ENCODE data around the gene SSC5D.
A peak's percentile ranks its signal among the peaks of the same experiment; 100 is the strongest.
"Not testable (repeated sequence)": the region's sequence is repeated elsewhere in the genome, so short reads cannot be mapped to it uniquely, and the experiment has no call there.

Gene SSC5D

DNA sequence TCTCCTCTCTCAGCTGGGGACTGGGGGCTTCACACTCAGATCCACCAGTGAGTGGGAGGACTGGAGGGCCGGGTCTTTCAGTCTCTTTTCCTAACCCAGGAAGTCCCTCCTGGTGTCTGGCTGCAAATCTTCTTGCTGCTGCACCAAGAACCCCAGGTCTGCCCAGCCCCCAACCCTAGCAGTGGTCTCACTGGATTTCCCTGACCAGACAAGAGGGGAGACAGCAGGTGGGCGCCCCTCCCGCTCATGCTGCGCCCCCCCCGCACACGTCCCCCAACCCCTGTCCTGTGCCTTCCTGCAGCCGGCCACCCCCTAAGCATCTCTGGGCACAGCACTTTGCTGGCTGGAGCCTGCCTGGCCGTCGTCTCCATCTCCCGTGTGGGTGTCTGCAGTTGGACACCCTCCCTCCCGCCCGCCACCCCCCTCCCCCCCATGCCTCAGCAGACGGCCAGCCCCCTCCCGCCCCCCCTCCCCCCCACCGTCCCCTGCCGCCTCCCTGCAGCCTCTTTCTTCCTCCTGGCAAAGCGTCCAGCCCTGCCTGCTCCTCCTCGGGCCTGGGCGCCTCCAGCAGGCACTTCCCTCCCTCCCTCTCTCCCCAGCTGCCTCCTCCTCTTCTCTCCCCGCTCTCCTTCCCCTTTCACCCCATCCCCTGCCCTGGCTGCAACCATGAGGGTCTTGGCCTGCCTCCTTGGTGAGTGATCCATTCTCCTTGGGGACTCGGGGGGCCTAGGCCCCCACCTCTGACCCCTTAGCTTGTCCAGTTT lies at the start of gene SSC5D:
Gene SSC5D, plus strand, starts transcription at position 513 of the 764 bp plus-strand sequence. Its CDS starts 154 bp downstream, at position 667.
- no peak for DNase-seq

DNA sequence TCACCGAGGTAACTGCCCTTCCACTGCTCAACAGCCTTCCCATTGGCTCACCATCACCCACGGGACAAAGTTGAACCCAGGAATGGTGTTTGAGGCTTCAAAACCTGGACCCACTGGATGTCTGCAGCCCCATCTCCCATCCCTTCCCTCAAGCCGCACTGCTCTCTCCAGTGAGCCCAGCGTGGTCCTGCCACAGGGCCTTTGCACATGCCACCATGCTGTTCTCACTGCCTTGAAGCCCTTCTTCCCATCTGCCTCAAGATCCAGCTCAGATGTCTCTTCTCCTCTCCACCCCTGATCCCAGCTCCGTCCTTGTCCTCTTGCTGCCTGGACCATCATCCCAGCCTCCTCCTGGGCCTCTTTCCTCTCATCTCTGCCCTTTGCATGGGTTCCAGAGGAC lies 49.2 kb upstream of the SSC5D start:
- DNase-seq: no peak

DNA sequence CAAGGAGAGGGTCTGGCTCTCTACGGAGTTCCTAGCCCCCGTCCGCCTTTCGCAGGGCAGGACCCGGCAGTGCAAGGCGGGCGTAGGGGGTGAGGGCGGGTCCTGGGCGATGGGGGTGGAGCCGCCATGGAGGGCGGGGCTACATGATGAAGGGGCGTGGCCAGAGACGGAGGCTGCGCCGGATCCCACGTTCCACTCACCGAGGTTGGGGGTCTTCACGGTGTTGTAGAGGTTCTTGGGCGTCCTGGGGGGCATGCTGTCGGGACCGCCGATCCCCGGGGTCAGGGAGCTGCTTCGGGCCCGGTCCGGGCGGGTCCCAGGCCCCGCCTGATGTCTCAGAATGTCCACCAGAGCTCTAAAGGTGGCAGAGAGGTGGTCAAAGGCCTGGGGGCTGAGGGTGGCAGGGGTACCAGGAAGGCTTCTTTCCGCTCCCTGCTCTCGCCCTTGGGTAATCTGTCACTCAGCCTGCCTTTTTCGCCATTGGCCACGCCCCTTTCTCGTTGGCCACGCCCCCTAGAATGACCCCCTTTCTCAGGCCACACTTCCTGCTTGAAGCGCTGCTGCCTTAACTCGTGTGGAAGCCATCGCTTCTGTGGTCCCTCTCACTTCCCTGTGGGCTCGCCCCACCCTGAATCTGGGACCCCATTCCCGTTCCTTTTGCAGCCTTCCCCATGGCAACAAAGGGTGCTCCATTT lies 47.7 kb upstream of the SSC5D start:
- DNase-seq: peak; percentile 75

DNA sequence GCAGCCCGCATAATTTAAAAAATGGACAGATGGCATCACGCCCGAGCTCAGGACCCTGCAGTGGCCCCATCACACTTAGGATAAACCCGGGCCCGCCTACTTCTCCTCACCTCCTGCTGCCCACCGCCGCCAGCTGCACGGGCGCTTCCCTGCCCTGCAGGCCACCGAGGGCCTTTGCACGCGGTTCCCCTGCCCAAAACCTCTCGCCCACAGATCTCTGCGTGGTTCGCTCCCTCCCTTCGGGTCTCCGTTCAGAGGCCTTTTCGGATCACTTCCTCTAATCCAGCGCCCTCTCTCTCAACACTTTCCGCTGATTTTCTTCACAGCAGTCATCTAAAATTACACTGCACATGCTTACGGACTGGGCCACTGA lies 46.9 kb upstream of the SSC5D start:
- DNase-seq: peak; percentile 51

DNA sequence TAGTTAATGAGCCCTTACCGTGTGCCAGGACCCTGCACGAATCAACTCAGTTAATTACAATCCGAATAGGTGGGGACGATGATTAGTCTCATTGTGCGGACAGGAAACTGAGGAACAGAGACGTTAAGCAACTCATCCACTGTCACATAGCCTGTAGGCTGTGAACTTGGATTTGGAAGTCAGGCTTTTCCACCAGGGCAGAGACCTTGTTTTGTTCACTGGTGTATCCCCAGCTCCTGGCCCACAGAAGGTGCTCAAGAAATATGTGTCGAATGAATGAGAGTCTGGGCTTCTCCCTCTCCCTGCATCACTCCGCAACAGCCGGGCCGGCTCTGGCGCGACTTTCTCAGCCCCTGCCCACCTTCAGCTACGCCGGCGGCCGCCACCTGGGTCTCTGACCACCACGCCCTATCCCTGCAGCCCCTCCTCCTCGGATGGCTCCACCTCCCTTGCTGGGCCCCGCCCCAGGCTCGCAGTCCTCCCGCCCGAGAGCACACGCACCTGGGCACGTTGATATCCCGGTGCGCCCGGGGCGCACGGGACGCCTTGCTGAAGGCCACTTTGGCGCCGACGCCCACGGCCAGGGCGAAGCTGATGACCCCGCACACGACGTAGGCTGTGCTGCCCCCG lies 46.4 kb upstream of the SSC5D start:
- DNase-seq: peak; percentile 60

DNA sequence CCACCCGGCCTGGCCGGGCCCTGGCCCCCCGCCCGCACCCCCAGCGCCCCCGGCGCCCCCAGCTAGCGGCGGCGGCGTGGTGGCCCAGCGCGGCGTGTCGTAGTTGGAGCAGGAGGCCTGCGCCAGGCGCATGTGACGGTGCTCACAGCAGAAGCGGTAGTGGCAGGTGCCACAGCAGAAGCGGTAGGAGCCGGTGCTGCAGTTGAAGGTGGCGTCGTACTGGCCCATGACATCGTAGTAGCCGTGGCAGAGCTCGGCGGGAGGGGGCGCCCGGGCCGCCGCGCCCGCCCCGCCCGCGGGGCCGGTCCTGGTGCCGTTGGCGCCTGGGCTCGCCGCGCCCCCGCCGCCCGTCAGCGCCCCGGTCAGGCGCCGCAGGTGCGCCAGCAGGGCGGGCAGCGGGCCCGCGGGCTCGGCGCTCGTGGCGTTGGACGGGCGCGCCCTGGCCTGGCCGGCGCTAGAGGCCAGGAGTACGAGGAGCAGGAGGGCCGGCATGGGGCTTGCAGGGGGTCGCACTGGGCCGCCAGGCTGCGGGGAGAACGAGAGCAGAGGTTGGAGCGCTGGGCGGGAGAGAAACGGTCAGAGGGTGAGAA lies 45.8 kb upstream of the SSC5D start:
- peak; percentile 52 for DNase-seq

DNA sequence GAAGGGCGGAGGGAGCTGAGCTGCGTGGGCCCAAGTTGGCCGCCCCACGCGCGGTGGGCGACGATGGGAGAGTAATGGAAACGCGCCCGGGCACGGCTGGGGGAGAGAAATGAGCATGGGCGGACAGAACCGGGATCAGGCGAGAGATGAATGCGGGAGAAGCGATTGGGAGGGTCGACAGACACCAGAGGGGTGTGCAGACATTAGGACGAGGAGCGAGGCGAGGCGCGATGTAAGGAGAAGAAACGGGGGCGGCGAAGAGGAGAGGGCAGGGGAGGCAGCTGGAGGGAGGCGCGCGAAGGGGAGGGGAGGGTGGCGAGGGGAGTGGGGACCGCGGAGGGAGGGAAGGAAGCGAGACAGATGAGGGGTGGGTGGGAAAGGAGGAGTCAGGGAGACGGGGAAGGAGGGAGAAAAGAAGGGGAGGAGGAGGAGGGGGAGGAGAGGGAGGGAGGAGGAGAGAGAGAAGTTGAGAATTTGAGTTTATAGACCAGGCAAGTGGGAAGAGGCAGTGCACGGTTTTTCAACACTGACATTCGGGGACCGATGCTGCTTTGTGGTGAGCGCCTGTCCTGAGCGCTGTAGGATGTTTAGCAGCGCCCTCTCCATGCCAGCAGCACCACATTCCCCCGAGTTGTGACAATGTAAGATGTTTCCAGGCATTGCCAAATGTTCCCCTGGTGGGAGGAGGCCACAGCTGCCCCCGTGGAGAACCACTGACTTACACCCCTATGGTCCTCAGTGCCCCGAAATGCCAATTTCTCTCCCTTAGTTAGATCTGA lies 45.0 kb upstream of the SSC5D start, which contains the start of gene SHISA7:
Gene SHISA7, minus strand, starts transcription at position 256 of the 779 bp plus-strand sequence. CDS start 437 bp downstream, outside the sequence.
- peak; percentile 48 for DNase-seq

DNA sequence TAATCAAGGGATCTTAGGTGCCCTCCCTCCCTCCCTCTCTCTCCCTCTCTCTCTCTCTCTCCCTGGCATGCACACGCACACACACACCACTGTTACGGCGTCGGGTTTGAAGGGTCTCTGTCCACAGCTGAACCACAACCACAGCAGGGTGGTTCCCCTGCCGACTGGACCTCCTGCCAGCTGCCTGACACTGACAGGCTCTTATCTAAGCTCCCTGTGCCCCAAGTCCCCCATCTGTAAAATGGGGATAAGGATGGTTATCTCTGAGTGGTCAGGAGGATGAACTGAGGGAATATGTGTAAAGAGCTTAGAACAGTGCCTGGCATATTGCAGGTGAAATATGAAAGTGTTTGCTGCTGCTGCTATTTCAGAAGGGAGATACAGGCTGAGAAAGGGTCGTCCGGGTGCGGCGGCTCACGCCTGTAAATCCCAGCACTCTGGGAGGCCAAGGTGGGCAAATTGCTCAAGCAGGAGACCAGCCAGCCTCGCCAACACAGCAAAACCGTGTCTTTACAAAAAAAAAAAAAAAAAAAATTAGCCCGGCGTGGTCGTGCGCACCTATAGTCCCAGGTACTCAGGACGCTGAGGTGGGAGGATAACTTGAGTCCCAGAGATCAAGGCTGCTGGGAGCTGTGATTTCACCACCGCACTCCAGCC lies 44.3 kb upstream of the SSC5D start:
- peak; percentile 42 for DNase-seq

DNA sequence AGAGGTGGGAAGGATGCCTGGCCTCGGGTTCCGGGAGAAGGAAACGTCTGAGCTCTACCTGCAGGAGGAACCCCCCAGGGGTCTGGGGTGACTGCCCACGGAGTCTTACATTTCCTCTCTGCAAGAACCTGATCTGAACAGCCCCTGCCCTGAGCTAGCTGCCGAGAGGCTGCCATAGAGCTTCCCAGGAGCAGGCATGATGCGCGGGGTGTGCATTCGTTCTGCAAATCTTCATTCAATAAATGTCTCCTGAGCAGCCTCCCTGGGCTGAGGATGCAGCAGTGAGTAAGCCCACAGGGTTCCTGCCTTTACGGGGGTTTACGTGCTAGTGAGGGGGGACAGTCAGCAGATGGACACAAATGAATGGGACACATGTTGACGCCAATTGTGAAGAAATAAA lies 43.6 kb upstream of the SSC5D start:
- no peak for DNase-seq

DNA sequence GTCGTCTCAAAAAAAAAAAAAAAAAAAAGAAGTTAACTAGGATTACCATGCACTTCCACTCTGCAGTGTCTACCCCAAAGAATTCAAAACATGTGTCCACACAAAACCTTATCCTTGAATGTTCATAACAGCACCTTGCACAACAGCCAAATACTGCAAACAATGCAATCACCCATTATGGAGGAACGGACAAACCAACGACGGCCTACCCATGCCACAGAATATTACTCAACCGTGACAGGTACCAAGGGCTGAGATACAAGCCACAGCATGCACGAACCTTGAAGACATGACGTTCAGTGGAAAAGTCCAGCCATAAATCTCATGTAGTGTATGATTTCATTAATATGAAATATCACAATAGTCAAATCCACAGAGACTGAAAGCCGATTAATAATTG lies 42.2 kb upstream of the SSC5D start:
- no peak for DNase-seq

DNA sequence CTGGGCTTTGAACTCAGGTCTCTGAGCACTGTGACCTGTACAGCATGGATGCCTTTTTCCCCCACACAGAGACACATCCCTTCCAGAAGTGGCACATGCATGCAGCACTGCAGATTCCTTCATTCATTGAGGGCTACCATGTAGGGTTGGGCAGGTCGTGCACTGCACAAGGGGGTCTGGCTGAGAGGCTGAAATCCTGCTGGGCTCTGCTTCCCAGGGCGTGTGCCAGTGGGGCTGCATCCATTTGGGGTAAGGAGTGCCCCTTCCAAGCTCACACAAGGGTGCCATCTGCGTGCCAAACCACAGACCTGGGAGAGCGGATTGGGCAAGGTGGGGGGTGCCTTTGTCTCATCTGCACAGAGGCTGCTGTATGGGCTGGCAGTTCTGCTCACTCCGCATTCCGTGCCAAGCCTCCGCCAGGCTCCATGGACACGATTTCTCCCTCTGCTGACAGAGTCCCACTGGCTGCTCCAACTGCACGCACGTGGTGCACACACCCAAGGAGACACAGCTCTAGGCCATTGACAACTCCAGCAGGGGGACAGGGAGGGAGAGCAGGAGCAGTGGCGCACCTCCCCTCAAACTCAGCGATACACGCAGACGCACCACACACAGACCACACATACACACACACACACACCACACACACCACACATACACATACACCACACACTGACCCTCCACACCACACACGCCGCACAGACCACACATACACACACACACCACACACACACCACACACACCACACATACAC lies 40.6 kb upstream of the SSC5D start:
- no peak for DNase-seq

DNA sequence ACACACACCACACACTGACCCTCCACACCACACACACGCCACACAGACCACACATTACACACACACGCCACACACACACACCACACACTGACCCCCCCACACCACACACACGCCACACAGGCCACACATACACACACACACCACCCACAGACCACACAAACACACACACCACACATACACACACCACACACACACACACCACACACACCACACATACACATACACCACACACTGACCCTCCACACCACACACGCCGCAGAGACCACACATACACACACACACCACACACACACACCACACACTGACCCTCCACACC lies 40.1 kb upstream of the SSC5D start:
- not testable (repeated sequence) for DNase-seq

DNA sequence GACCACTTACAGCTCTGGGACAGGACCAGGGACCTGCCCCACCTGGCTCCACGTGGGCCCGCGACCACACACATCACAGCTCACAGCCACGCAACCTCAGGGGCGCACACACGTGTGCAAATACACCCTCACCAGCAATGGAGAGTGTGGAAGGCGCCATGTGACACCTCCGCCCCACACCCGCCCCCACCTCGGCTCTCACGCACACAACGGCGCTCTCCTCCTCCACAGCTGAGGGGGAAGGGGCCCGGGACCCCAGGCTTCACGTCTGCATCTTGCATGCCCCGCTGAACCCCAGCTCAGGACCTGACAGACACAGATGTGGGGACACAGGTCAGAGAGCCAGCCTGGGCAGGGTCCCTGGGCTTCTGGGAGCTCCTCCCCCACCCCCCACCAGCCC lies 38.8 kb upstream of the SSC5D start:
- DNase-seq: no peak

DNA sequence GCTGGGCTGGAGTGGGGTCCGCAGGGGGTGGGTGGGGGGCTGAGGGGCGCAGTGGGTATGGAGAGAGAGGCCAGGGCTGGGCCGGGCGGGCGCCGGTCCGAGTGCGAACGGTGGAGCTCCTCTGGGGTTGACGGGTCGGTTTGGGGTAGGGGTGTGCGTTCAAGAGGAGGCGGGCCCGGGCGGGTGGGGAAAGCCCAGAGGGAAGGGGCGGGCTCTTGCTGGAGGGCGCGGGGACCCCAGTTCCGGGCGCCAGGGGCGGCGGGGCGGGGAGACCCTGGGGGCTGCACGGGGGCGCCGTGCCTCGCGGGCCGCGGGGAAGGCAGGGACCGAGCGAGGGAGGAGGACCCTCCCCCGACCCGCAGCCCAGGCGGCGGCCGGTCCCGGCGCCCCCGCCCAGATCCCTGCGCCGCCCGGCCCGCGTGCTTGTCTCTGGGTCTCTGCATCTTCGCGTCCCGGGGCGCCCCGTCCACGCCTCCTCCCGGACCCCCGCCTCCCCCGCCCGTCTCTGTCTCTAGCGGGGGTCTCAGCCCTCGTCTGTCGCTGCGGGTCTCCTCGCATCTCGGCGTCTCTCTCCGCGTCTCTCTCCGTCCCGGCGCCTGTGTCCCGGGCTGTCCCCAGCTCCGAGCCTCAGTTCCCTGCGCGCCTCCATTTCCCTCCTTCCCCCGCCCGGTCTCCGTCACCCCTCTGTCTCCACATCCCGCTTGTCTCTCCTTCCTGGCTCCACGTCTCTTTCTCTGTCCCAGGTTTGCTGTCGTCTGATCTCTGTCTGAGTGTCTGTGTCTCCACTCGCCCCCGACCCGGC lies 36.9 kb upstream of the SSC5D start:
- DNase-seq: no peak

DNA sequence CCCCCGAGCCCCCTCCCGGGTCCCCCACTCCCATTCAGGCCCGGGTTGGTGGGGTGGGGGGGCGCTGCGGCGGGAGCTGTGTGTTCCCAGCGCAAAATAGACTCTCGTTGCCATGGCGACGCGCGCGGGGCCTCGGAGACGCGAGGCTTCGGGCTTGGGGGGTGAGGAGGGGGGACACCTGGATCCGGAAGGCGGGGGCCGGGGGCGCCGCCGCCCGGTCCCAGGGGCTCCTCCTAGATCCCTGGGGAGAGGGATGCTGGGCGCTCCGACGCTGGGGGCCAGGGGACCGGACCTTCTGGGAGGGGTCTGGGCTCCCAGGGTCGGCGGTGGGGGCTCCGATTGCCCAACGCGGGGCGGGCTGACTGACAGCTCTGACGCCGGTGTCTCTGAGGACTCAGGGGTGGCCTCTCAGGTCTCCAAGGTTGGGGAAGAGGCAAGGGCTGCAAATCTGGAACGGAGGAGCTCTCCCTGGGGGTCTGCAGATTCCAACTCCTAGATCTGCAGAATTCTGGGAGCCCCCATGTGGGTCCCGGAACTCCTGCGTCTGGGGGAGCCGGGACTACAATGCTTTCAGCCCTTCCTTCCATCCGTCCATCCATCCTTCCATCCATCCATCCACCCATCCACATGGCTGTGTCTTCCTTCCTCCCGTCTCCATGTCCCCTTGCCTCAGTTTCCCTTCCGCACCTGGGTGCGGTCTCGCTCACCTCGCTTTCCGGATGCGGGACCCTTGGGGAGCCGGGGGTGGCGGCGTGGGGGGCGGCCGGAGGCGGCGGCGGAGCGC lies 36.1 kb upstream of the SSC5D start:
- DNase-seq: no peak

DNA sequence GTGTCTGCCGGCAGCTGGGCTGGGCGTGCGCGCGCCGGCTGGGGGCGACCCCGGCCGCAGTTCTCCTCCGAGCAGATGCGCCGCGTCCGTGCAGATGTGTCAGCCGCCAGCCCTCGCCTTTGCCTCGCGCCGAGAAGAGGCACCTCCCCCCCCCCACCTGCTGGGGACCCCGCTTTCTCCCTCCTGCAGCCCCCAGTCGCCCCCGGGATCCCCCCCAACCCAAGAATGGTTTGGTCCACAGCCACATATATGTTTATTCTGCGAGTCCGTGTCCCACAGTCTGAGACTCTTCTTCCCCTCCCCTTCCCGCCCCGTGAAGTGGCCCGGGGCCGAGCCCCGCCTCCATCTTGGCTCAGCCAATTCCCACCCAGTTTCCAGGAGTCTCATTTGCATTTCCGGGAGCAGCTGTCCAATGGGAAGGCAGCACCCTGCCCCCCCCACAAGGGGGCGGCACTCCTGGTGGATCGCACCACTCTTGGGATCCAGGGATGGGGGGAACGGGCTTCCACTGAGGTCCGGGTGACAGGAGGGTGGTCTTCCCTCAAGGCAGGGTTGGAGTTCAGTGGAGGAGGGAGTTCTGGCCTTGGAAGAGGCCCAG lies 35.4 kb upstream of the SSC5D start:
- peak; percentile 65 for DNase-seq

DNA sequence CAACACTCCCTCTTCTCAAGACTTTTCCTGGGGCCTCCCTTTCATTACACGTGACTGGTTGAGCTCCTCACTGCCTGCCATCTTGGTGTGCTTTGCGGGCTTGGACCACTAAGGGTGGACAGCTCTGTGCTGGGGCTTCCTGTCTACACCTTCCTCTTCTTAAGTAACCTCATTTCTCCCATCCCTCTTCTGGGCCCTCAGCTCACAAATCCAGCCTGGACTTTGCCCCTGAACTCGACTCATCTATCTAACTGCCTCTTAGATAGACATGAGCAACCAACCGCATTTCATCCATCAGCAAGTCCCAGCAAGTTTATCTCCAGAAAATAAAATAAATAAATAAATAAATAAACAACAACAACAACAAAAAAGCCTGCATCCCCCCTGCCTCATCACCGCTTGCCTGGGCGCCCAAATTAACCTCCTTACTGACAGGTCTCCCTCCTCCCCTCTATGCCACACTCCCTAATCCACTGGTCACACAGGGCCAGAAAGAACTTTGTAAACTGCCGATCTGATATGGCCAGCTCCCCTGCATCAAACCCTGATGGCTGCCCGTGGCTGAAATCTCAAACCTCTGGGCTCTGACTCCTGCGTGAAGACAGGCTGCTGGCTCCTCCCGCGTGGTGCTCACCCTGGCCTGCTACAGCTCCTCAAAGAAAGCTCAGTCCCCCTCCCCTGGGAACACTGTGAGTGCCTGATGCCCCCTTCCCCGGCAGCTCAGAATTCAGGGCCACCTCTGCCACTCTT lies 34.5 kb upstream of the SSC5D start:
- no peak for DNase-seq

DNA sequence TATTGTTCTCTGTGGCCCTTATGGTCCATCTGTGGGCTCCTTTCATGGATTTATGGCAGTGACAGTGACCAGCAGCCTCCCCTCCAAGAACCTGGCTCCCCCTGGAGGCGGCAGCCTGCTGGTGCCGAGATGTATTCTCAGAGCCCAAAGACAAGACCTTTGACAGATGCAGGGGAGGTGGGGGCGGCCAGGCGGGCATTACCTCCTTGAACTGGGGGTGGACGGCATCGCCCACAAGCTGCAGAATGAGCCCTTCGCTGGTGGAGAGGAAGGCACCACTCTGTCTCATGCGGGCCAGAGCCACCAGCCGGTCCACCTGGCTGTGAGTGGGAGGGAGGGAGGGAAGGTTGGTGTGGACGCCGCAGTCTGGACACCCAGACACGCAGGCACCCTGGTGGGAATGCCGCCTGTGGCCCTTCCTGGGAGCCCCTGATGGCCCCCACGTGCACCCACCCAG lies 33.4 kb upstream of the SSC5D start:
- DNase-seq: peak; percentile 75
